Upper lobe of right lung (tissue), 1 donor: Measurements from ENCODE around the gene CLEC3B. TPM values are rescaled to one million over a fixed set of nuclear protein-coding genes. Genes with fewer than 3 reads are reported as not detected.

Source experiments
- ATAC-seq: fragments of 200-7000 bp; cut with Tn5 transposase; one replicate; pipeline ENCODE4 v1.9.1; 2020; ENCODE audit warnings: mild to moderate bottlenecking, moderate library complexity
- DNase-seq: peaks from one replicate; pipeline ENCODE4 v3.0.0-alpha.2; 2020
- H3K27ac ChIP-seq: fragments of 200-600 bp; one replicate; pipeline ENCODE4 v1.8.0; 2022
- H3K27me3 ChIP-seq: fragments of 200-600 bp; one replicate; pipeline ENCODE4 v1.8.0; 2022; ENCODE audit warnings: mild to moderate bottlenecking
- H3K36me3 ChIP-seq: fragments of 200-600 bp; one replicate; pipeline ENCODE4 v1.8.0; 2022
- H3K4me1 ChIP-seq: fragments of 200-600 bp; one replicate; pipeline ENCODE4 v1.8.0; 2022
- H3K4me3 ChIP-seq: fragments of 200-600 bp; one replicate; pipeline ENCODE4 v1.8.0; 2022; ENCODE audit warnings: mild to moderate bottlenecking
- H3K9me3 ChIP-seq: fragments of 200-600 bp; one replicate; pipeline ENCODE4 v1.8.0; 2022
- intact Hi-C: fragments of 100-400 bp; cut with DNase I; formaldehyde crosslinking; loops from one replicate; pipeline ENCODE4 v1.11.0; 2022
- total RNA-seq: library from RNA; stranded (reverse); fragmentation: NEBNext Ultra II Directional; extraction: Animal tissue kit (Norgen Biotek cat#: 25700); gene quantifications from one replicate; pipeline ENCODE4 v1.2.1, GENCODE V29; 2021
- TF ChIP-seq, protein P1 (sequence below): fragments of 200-600 bp; IDR thresholded peaks from one replicate; pipeline ENCODE4 v1.8.0; 2022; ENCODE audit warnings: antibody characterized with exemption
- donor health status: DM: no; HTN: yes; CAD: no; lungs with severe emphysema.

Gene CLEC3B
- total RNA-seq, 1 donor from 2014 or later: 265 TPM

DNA sequence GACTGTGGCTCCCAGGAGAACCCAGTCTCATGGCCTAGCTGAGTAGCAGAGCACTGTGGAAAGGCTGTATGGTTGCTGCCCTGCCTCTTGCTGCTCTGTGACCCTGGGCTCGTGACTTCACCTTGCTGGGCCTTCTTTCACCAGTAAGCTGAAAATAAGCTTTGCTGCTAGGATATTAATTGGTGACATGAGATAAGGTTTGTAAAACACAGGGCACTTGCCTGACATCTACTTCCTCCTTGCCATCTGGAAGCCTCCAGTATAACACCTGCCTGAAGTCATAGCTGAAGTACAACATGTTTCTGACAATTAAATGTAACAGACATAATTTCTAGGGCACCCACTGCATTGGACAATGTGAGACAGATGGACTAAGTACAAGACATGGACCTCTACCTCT lies 53.6 kb downstream of the CLEC3B start:
- no peak overlapping the region for H3K27ac ChIP-seq
- H3K36me3 ChIP-seq: no peaks in the 10 kb centered on the region

DNA sequence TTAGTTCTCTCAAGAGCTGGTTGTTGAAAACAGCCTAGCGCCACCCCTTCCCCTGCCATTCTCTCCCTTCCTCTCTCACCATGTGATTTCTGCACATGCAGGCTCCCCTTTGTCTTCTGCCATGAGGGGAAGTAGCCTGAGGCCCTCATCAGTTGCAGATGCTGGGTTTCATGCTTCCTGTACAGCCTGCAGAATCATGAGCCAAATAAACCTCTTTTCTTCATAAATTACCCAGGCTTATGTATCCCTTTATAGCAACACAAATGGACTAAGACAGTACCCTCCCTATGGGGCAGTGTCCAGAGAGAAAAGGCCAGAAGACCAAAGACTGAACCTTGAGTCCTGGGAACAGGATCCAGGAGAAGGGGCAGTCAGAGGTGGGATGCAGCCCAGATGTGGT lies 54.7 kb downstream of the CLEC3B start:
- no peaks in the 10 kb centered on the region for H3K36me3 ChIP-seq
- H3K4me1 ChIP-seq: no peaks in the 10 kb centered on the region
- H3K27ac ChIP-seq: no peak overlapping the region
- intact Hi-C loops: no loop called here
- no peak for DNase-seq
- no peaks in the 10 kb centered on the region for H3K9me3 ChIP-seq
- TF ChIP-seq, protein P1, sequence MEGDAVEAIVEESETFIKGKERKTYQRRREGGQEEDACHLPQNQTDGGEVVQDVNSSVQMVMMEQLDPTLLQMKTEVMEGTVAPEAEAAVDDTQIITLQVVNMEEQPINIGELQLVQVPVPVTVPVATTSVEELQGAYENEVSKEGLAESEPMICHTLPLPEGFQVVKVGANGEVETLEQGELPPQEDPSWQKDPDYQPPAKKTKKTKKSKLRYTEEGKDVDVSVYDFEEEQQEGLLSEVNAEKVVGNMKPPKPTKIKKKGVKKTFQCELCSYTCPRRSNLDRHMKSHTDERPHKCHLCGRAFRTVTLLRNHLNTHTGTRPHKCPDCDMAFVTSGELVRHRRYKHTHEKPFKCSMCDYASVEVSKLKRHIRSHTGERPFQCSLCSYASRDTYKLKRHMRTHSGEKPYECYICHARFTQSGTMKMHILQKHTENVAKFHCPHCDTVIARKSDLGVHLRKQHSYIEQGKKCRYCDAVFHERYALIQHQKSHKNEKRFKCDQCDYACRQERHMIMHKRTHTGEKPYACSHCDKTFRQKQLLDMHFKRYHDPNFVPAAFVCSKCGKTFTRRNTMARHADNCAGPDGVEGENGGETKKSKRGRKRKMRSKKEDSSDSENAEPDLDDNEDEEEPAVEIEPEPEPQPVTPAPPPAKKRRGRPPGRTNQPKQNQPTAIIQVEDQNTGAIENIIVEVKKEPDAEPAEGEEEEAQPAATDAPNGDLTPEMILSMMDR: no peak
- peak; percentile 30 for ATAC-seq
- H3K27me3 ChIP-seq: no peaks in the 10 kb centered on the region
- no peak overlapping the region for H3K4me3 ChIP-seq

More for the DNA sequence above, 53.6 kb downstream of the CLEC3B start:
- TF ChIP-seq, protein P1: no peak
- no peaks in the 10 kb centered on the region for H3K4me1 ChIP-seq
- DNase-seq: no peak
- intact Hi-C loops: no loop called here
- no peak overlapping the region for H3K4me3 ChIP-seq
- H3K9me3 ChIP-seq: no peaks in the 10 kb centered on the region
- ATAC-seq: no peak
- H3K27me3 ChIP-seq: no peaks in the 10 kb centered on the region

DNA sequence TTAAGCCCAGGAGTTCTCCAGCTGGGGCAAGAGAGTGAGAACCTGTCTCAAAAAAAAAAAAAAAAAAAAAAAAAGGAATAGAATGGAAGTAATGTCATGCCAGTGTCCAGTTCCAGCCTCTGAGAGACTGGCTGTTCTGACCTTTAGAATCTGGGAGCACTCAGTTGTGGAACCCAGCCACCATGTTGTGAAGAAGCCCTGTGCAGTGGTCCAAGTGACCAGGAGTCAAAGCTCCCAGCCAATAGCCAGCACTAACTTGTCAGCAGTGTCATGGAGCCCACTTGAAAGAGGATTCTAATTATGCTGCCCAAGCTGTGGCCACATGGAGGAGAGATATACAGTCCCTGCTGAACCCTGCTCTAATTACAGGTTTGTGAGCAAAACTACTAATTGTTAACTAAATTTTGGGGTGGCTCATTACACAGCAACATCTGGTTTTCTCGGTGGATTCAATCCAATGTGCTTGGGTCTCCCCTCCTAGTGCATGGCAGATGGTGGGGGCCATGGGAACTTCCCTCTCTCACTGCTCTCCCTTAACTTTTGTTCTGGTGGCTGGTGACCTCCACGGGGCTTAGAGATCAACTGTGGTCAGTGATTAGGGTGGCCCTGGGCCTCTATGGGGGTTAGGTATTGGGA lies 55.5 kb downstream of the CLEC3B start:
- Histone ChIP-seq H3K27me3 (no peaks in the 10 kb centered on the region), H3K9me3 (no peaks in the 10 kb centered on the region), H3K4me1 (no peaks in the 10 kb centered on the region), H3K4me3 (no peak overlapping the region), H3K27ac (no peak overlapping the region), H3K36me3 (no peaks in the 10 kb centered on the region)
- DNase-seq (no peak), ATAC-seq (no peak)
- intact Hi-C loops: no loop called here
- TF ChIP-seq, protein P1: no peak

DNA sequence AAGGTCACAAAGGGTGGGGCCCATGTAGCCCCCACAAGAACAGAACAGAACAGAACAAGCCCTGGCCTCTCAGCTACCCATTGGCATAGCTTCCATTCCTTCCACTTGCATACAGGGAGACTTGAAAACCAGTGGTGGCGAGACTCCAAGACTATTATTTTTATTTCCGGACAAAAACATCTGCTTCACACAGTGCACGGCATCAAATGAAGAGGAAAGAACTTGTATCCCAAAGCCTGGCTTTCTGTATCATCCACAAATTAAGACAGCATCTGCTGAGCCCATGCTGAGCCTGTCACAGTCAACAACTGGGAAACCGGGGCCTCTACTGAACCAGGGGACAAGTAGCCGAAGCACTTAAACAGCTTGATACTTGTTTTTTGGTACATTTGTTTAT lies 56.0 kb downstream of the CLEC3B start:
- H3K36me3 ChIP-seq: no peaks in the 10 kb centered on the region
- TF ChIP-seq, protein P1: no peak
- H3K27ac ChIP-seq: no peak overlapping the region
- no peaks in the 10 kb centered on the region for H3K9me3 ChIP-seq
- H3K4me3 ChIP-seq: no peak overlapping the region
- DNase-seq (no peak), ATAC-seq (no peak)
- intact Hi-C loops: no loop called here
- H3K4me1 ChIP-seq: no peaks in the 10 kb centered on the region
- no peaks in the 10 kb centered on the region for H3K27me3 ChIP-seq

DNA sequence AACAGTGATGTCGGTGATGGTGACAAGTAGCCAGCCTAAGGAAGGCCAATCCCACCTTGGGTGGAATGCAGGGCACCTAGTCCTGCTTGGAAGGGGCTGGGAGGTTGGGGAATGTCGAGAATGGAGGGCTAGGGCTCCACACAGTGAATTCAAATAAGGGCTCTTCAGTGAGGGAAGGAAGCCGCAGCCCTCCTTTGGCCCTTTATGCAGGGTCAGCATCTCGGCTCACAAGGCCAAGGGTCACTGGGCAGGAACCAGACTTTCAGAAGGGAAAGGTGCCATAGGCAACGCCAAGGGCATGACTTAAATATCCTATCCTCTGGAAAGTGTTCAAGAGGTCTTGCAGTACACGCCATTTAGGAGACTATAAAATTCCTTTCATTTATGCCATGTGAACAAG lies 56.9 kb downstream of the CLEC3B start:
- intact Hi-C loops: no loop called here
- Histone ChIP-seq H3K36me3 (no peaks in the 10 kb centered on the region), H3K27me3 (no peaks in the 10 kb centered on the region), H3K27ac (no peak overlapping the region), H3K4me3 (no peak overlapping the region), H3K4me1 (no peaks in the 10 kb centered on the region), H3K9me3 (no peaks in the 10 kb centered on the region)
- DNase-seq: no peak
- ATAC-seq: no peak
- TF ChIP-seq, protein P1: no peak

DNA sequence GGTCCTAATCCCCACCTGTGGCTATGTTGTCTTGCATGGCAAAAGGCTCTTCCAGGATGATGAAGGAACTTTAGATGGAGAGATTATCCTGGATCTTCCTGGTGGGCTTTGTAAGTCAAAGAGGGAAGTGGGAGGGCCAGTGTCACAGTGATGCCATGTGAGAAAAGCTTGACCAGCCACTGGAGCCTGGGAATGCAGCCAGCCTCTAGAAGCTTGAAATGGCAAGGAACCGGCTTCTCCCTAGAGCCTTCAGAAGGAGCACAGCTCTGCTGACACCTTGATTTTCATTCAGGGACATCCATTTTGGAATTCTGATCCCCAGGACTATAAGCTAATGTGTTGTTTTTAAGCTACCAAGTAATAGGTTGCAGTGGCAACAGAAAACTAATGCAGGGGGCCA lies 58.3 kb downstream of the CLEC3B start:
- no peaks in the 10 kb centered on the region for H3K27me3 ChIP-seq
- no peaks in the 10 kb centered on the region for H3K9me3 ChIP-seq
- no peak overlapping the region for H3K4me3 ChIP-seq
- DNase-seq: no peak
- TF ChIP-seq, protein P1: no peak
- intact Hi-C loops: no loop called here
- no peak overlapping the region for H3K27ac ChIP-seq
- H3K36me3 ChIP-seq: no peaks in the 10 kb centered on the region
- no peak for ATAC-seq
- H3K4me1 ChIP-seq: no peaks in the 10 kb centered on the region
